Activated CD4-positive, alpha-beta memory T cell treated with anti-CD3 and anti-CD28 coated beads, Interleukin-2, amount 10 ng/mL, durations not matched to agents 7 days and 5 days (primary cell): Measurements from ENCODE around the gene ATP5ME. TPM values are rescaled to one million over a fixed set of nuclear protein-coding genes. Genes with fewer than 3 reads are reported as not detected.

Source experiments
- CTCF ChIA-PET: fragments of 350-600 bp; sonication (Branson Sonifier 250); formaldehyde crosslinking; loops from one replicate; lab custom pipeline; 2021; ENCODE audit warnings: antibody characterized with exemption, inconsistent platforms; lab: Charles Lee
- POLR2A ChIA-PET: fragments of 350-600 bp; sonication (Branson Sonifier 250); formaldehyde crosslinking; loops from one replicate; lab custom pipeline; 2021; ENCODE audit warnings: antibody characterized with exemption; lab: Charles Lee
- DNase-seq: peaks from one replicate; pipeline ENCODE4 v3.0.0-alpha.2; 2020
- H3K27ac Mint-ChIP-seq: one replicate; pipeline ENCODE4 v1.8.0; 2021; ENCODE audit warnings: mild to moderate bottlenecking, mixed read lengths
- H3K27me3 Mint-ChIP-seq: one replicate; pipeline ENCODE4 v1.8.0; 2021; ENCODE audit warnings: mixed read lengths
- H3K36me3 Mint-ChIP-seq: one replicate; pipeline ENCODE4 v1.8.0; 2021; ENCODE audit warnings: low read depth, mixed read lengths
- H3K4me1 Mint-ChIP-seq: one replicate; pipeline ENCODE4 v1.8.0; 2021; ENCODE audit warnings: mixed read lengths
- H3K4me3 Mint-ChIP-seq: one replicate; pipeline ENCODE4 v1.8.0; 2021; ENCODE audit warnings: mild to moderate bottlenecking, mixed read lengths
- H3K9me3 Mint-ChIP-seq: one replicate; pipeline ENCODE4 v1.8.0; 2021; ENCODE audit warnings: mixed read lengths
- total RNA-seq, 2 experiments: library from RNA; stranded (reverse); gene quantifications; one replicate each; pipeline ENCODE4 v1.2.3, GENCODE V29; 2021

Gene ATP5ME
- total RNA-seq, 2 experiments from 2014 or later = 205 TPM

DNA sequence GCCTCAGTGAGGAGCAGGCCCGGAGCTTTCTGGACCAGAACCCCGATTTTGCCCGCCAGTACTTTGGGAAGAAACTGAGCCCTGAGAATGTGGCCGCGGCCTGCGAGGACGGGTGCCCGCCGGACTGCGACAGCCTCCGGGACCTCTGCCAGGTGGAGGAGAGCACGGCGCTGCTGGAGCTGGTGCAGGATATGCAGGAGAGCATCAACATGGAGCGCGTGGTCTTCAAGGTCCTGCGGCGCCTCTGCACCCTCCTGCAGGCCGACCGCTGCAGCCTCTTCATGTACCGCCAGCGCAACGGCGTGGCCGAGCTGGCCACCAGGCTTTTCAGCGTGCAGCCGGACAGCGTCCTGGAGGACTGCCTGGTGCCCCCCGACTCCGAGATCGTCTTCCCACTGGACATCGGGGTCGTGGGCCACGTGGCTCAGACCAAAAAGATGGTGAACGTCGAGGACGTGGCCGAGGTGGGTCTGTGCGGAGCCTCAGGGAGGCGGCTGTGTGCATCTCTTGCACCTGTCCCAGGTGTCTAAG, 48.4 kb downstream of the ATP5ME start:
- Mint-ChIP-seq H3K4me1 (no peaks in the 10 kb centered on the region), H3K4me3 (no peak overlapping the region), H3K36me3 (no peaks in the 10 kb centered on the region), H3K9me3 (peaks cover 7% of the 10 kb centered on the region), H3K27ac (no peak overlapping the region), H3K27me3 (no peaks in the 10 kb centered on the region)
- ChIA-PET POLR2A (no interaction called here), CTCF (no interaction called here)
- DNase-seq = no peak

- no peak within 1 kb of the TSS for H3K4me3 Mint-ChIP-seq
- no peak within 1 kb of the TSS for H3K27ac Mint-ChIP-seq
- peaks cover 8% of the 10 kb centered on the region for H3K9me3 Mint-ChIP-seq
- no peaks in the 10 kb centered on the region for H3K4me1 Mint-ChIP-seq
- DNase-seq = no peak
- POLR2A ChIA-PET = no interaction called here
- H3K27me3 Mint-ChIP-seq = no peaks in the 10 kb centered on the region
- H3K36me3 Mint-ChIP-seq = no peaks in the 10 kb centered on the region
- CTCF ChIA-PET = no interaction called here
Measured at GRCh38 chr4:624705-625590, 49.1 kb downstream of the ATP5ME start, which contains the start of gene PDE6B. PDE6B (plus strand) TSS chr4:625573; CDS start chr4:625627, 54 bp downstream.

DNA sequence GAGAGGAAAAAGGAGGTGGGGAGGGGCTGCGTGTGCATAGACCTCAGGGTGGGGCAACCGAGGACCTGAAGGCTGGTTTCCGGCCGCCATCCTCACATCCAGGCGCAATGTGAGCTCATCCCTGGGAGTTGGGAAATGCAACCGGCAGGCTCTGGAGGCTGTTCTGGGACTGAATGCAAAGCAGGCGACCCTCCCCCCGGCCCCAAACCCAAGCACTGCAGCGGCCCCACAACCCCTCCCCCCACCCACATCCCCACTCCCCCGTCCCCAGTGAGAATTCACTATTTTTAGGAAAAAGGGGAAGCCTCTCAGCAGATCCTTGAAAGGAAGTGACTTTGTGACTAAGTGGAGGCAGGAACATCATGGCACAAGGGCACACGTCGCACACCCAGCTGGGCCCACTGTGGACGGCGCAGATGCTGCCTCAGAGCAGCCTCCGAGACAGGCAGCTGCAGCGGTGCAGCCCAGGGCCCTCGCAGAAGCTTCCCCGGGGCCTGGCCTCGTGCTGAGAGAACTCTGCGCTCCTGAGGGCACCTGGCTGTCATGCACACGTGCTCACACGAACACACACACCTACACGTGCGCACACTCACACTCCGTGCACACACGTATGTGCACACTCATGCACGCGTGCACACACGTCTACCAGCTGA, 50.0 kb downstream of the ATP5ME start:
- Mint-ChIP-seq H3K4me3 (no peak overlapping the region), H3K36me3 (no peaks in the 10 kb centered on the region), H3K9me3 (peaks cover 8% of the 10 kb centered on the region), H3K27me3 (no peaks in the 10 kb centered on the region), H3K27ac (no peak overlapping the region), H3K4me1 (no peaks in the 10 kb centered on the region)
- ChIA-PET POLR2A (no interaction called here), CTCF (no interaction called here)
- no peak for DNase-seq

DNA sequence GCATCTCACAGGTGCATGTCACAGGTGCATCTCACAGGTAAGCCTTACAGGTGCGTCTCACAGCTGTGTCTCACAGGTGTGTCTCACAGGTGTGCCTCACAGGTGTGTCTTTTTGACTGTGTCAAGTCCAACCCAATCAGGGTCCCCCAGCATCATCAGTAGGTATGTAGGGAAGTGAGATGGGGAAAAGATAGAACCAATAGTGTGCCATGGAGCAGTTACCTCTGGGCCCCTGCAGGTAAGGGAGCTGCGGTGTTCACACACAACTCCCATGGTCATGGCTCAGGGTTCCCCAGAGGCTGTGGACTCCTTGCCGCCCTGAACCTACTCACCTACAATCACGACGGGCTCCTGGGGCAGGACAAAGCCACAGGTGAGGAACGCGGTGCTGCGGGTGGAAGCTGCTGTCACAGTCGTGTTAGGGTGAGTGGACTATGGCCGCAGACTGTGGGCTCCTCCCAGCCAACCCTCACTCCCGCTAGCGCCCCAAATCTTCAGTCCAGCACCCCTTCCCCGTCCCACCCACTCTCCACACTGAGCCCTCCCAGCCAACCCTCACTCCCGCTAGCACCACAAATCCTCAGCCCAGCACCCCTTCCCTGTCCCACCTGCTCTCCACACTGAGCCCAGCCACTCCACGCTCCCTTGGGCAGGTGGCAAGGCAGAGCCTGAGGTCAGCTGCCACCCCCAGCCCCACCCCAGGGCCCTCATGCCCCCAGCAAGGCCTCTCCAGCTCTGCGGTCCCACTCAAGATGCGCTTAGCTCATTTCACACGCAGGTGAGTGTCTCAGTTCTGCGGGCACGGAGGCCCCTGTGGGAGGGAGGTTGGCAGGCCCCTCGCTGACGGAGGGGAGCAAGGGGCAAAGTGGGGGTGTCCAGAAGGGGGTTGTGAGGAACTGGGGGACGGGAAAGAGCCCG, 50.8 kb downstream of the ATP5ME start:
- Mint-ChIP-seq H3K27ac (no peak overlapping the region), H3K9me3 (peaks cover 8% of the 10 kb centered on the region), H3K27me3 (no peaks in the 10 kb centered on the region), H3K4me1 (no peaks in the 10 kb centered on the region), H3K4me3 (no peak overlapping the region), H3K36me3 (no peaks in the 10 kb centered on the region)
- ChIA-PET CTCF (no interaction called here), POLR2A (no interaction called here)
- DNase-seq = no peak

Other genes with a start within 250 kb of the ATP5ME start
- gene ZNF721, start 175.1 kb downstream of the ATP5ME start, total RNA-seq = 10 to 100 TPM; 34.5 to 38.1 TPM
- gene PIGG, start 175.1 kb downstream of the ATP5ME start, total RNA-seq = 10 to 100 TPM; 55.1 to 56.8 TPM
- gene TMEM271, start 98.0 kb downstream of the ATP5ME start, total RNA-seq = not detected
- 10 to 100 TPM; 13.3 to 16.4 TPM for gene PDE6B, start 48.7 kb downstream of the ATP5ME start, total RNA-seq
- gene MYL5, start 266 bp upstream of the ATP5ME start, total RNA-seq = 10 to 100 TPM; 14.0 to 16.2 TPM
- gene SLC49A3, start 14.9 kb upstream of the ATP5ME start, total RNA-seq = under 1 TPM in 1 of 2 experiments, not detected in 1; 0.40 TPM
- gene PCGF3, start 31.6 kb upstream of the ATP5ME start, total RNA-seq = 10 to 100 TPM; 51.5 to 52.1 TPM
- 1 to 10 TPM; 2.5 to 3.0 TPM for gene CPLX1, start 151.9 kb upstream of the ATP5ME start, total RNA-seq